ENCODE results near the gene ALS2CL. TPM values are rescaled to one million over a fixed set of nuclear protein-coding genes. Genes with fewer than 3 reads are reported as not detected.
"Not testable (repeated sequence)": the region's sequence is repeated elsewhere in the genome, so short reads cannot be mapped to it uniquely, and the experiment has no call there.

ALS2CL gene, protein sequence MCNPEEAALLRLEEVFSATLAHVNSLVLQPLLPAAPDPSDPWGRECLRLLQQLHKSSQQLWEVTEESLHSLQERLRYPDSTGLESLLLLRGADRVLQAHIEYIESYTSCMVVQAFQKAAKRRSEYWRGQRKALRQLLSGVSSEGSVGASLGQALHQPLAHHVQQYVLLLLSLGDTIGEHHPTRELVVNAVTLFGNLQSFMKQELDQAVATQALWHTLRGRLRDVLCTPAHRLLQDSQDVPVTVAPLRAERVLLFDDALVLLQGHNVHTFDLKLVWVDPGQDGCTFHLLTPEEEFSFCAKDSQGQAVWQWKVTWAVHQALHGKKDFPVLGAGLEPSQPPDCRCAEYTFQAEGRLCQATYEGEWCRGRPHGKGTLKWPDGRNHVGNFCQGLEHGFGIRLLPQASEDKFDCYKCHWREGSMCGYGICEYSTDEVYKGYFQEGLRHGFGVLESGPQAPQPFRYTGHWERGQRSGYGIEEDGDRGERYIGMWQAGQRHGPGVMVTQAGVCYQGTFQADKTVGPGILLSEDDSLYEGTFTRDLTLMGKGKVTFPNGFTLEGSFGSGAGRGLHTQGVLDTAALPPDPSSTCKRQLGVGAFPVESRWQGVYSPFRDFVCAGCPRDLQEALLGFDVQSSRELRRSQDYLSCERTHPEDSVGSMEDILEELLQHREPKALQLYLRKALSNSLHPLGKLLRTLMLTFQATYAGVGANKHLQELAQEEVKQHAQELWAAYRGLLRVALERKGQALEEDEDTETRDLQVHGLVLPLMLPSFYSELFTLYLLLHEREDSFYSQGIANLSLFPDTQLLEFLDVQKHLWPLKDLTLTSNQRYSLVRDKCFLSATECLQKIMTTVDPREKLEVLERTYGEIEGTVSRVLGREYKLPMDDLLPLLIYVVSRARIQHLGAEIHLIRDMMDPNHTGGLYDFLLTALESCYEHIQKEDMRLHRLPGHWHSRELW
- 10 to 100 TPM in 1 of 10 donors, 1 to 10 TPM in 9; 2.8 to 10.3 (median 5.1) TPM for polyA plus RNA-seq (ENCODE audit: insufficient read length in 10 of 10)
- long read RNA-seq, donor 1 = 0 reads
- long read RNA-seq, donor 2 = 0 reads
- long read RNA-seq, donor 3 = 0 reads
- long read RNA-seq, donor 4 = 0 reads
- long read RNA-seq, donor 5 = 0 reads
- long read RNA-seq, donor 6 = 0 reads
- long read RNA-seq, donor 7 = 0 reads
- long read RNA-seq, donor 8 = 0 reads
- long read RNA-seq, donor 9 = 0 reads

DNA sequence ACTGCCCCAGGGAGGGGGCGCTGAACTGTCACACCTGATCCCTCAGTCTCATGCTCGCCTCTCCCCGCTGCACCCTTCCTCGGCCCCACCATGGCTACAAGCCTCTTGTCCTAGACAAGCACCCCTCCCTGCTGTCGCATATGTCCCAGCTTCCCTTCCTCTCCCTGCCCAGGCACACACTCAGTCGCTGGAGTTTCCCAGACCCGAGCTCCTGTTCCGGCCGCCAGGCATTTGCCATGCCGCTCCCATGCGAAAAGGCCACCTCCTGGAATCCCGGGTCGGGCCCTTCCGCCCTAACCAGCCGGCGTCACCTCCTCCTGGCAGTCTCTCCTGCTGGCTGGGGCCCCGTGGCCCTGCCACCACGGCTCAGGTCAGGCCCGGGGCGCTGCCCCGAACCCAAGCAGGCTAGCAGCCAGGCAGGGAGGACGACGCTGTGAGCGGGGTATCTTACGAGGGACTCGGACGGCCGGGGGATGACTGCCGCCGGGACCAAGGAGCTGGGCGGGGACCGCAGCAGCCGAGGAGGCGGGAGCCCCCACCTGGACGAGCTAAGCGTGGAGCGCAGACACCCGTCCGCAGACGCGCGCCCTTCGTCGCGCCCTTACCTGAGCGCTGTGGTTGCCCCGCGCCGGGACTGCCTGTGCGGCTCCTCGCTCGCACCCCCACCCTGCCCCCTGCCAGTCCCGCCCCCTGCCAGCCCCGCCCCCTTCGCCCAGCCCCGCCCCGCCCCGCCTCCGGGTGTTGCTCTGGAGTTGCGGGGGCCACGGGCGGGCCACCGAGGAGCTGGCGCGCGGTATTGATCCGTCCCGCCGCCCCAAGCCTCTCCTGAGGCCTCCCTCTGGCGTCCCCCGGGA is at the start of gene ALS2CL:
TSS of gene ALS2CL (minus strand) at position 642 of the 854 bp plus-strand sequence. CDS start 4,239 bp downstream, outside the sequence.
- peak in 1 of 3 donors; percentile 70 for DNase-seq

DNA sequence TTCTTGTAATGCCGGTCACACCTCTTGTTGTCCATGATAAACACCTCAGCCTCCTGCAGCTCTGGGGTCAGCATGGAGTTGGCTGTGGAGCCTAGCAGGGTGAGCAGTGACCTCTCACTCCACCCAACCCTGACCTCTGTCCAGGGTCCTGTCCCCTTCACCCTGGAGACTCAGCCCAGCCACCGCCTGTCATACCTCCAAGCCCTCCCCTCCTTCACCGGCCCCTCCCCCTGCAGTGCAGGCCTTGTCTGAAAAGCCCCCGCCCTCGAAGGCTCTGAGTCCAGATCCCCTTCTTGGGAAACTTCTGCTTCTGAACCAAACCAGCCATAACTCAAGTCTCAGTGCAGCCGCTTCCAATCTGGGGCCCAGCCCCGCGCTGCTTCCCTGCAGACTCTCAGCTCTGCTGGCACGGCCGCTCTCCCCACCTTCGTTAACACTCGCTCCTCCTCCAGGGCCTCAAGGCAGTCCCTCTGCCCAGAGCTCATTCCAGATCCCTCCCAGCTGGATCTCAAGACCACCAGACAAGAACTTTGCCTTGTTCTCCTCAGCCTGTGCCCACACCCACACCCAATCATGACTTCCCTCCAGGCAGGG is 49.6 kb upstream of the ALS2CL start:
- DNase-seq = peak in 1 of 3 donors; percentile 14

DNA sequence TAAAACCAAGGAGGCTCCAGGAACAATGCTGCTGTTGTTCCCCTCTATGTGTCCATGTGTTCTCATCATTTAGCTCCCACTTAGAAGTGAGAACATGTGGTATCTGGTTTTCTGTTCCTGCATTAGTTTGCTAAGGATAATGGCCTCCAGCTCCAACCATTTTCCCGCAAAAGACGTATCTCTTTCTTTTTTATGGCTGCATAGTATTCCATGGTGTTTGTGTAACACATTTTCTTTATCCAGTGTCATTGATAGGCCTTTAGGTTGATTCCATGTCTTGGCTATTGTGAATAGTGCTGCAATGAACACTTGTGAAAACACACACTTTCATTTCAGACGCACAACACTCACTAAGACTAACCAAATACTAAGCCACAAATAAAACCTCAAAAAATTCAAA is 46.1 kb upstream of the ALS2CL start:
- not testable (repeated sequence) for DNase-seq

DNA sequence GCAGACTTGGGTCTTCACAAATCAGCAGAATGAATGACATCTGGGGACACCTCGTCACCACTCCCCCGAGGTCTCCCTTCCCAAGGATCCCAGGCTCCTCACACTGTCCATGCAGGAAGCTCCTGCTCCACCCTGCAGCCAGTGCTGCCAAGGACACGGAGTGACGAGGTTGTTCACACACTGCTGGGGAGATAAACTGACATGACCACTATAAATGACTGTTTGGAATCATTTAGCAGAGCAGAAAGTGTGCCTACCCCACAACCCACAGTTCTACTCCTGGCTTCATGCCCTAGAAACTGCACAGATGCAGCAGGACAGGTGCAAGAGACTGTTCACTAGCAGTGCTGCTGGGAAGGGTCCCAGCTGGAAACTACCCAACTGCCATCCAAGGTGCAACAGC is 43.9 kb upstream of the ALS2CL start:
- DNase-seq = peak in 1 of 3 donors; percentile 14

DNA sequence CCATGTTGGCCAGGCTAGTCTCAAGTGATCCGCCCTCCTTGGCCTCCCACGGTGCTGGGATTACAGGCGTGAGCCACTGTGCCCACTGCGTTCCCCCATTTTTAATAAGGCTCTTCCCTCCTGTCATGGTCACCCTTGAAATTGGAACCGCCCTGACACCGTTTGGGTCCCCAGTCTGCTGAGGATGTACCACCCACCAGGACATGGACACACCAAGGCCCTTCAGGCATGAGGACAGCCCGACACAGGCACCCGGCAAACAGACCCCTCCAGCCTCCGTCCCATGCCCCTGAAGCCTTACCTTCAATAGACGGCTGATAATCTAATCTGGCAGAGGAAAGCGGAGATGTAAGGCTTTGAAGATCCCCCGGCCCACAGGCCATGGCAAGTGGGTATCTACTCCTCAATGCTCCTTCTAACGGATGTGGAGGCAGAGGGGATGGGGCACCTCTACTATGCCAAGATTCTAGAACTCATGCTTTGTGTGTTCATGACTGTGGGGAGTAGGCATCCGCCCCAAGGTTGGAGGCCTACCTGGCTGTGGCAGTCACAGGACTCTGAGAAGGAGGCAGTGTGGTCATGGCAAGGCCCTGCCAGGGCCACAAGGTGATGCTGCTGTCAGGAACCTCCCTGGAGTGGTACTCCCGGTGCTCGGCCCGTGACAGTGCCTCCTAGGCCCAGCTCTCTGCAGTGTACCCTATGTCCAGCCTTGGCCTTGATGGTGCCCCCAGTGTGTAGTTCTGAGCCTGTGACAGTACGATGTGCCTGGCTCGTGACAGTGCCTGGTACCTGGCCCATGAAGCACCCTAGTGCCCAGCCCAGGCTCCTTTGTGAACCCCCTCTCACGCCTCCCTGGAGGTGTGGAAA is 42.8 kb upstream of the ALS2CL start:
- no peak for DNase-seq

DNA sequence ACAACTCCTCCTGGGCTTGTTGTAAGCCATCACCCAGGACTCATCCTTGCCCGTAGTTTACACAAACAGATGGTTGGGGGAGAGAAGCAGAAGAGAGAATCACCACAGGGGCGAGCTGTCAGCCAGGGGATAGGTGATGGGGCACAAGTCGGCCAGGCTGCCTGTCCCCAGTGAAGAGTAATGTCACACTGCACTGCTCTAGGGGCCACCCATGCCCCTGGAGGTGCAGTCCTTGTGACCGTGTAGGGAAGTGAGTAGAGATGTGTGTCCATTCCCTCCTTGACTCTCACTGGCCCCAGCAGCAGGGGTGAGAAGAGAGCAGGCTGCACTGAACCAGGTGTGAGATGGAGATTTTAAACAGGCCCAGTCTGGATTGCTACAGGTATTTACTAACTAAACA is 41.3 kb upstream of the ALS2CL start:
- no peak for DNase-seq

DNA sequence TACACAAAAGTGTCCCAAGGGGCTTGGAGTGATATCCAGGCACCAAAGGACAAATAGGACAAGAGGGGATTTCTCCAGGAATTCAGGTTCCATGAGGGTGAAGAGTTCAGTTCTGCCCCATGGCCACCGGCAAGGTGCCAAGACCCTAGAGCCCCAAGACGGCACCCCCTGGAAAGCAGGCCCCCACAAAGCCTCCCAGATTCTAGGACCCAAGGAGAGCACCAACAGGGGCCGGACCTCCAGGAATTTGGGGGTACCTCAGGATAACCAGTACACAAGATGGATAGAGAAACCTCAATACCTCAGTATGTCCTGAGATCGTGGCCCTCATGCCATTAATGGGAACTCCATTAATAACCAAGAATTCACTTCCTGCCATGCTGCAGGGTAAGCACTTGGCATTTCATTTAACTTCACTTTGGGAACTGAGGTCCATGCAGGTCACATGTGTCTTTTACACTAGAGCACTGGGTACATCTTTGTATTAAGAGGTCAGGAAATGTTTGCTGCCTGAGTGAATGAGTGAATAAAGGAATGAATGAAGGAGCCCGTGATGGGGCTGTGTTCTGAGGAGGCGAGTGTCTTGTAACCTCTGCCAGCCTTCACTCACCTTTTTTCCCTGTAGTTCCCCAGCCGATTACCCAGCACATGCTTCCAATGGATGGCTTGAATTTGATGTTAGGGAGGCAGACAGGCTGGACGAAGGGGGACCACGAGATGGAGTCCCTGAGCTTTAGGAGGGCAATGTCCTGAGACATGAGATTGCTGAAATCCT is 39.7 kb upstream of the ALS2CL start:
- no peak for DNase-seq

DNA sequence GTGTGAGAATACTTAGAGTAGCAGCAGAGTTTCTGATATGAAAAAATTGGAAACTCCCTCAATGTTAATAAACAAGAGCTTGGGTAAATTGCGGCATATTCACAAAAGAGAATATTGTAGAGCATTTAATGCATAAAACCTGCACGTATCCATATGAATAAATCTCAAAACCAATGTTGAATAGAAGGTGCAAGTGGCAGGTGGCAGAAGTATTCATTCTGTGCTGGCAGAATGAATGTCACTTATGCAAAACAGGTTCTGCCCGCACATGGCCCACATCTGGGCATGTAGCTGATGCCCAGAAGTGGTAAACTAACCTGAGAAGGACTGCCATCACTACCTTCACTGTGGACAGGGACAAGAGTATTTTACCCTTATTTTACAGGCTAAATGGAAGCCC is 38.3 kb upstream of the ALS2CL start:
- DNase-seq = no peak

DNA sequence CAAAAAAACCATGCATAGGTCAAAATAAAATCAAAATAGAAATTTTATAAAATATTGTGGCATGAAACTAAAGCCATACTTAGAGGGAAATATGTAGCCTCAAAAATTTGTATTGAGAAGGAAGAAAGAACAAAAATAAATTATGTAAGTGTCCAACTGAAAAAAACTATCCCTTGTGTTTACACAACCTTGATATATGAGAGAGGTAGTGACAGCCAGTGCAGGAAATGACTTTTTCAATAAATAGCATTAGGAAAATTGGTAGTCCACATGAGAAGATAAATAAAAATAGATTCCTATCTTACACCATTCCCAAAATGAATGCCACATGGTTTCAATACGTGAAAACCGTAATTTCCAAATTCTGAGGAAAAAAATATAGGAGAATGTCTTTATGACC is 37.3 kb upstream of the ALS2CL start:
- no peak for DNase-seq

DNA sequence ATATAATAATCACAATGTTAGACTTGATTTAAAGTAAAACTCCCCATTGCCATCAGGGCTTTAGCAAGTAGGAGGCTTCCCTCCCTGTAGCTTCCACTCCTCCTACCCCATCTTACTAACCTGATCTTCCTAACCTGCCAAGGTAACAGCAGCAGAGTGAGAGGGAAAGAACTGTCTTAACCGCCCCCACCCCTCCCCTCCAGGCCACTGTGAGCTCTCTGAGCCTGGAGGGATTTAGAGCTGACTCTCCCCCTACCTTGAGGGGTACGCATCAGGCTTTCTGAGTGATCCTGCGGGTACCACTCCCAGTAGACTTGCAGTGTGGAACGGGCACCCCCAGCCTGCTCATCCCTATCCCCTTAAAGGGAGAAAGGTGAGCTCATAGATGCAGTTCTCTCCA is 35.6 kb upstream of the ALS2CL start:
- no peak for DNase-seq

DNA sequence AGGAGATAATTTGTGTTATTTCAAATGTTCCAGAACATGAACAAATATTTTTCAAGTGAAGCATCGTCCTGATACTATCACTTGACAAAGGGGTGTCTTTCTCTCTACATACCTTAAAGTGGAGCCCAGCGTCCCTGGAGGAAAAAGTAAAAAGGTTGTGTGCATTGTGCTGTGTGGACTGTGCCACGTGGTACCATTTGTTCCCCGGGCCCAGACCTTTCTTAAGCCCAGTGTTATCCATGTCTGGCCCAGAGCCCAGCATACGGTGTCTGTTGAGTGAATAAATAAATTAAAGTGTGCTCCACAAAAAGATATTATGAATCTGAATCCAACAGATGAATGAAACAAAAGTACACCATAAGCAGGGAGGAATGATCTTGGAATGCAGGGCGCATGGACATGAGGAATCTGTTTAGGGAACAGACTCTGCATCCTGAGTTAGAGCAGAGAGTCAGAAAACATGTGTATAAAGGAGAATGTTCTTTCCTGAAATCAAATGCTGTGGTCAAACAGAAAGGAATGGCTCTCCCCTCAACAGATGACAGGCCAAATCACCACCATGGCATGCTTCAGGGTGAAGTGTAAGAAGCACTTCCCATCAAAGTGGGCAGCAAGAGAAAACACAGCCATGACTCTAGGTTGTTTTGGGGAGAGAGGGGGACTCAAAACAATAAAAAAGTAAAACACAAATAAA is 32.3 kb upstream of the ALS2CL start:
- no peak for DNase-seq

DNA sequence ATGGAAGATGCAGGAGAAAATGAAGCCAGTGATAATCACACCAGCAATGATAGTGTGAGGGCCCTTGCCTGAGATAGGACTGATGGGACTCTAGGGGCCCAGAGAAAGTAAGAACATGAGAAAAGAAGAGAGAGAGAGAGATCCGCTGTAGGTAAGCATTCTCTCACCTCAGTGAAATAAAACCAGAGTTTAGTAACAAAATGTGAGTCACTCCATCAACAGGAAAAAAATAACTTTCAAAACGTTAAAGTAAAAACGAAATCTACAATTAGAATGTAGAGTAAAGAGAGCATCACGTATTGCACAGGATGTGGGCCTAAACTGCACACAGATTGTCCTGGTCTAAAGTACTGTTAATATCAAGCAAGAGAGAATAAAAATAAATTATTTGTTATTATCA is 30.9 kb upstream of the ALS2CL start:
- DNase-seq = no peak

DNA sequence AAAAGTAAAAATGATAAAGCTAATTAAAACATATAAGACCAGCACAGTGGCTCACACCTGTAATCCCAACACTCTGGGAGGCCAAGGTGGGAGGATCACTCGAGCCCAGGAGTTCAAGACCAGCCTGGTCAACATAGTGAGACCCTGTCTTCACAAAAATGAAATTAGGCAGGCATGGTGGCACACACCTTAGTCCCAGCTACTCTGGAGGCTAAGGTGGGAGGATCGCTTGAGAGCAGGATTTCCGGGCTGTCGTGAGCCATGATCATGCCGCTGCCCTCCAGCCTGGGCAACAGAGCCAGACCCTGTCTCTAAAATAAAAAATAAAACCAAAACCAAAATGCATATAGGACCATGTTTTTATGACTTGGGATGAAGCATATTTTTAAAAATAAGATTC is 29.0 kb upstream of the ALS2CL start:
- DNase-seq = no peak

DNA sequence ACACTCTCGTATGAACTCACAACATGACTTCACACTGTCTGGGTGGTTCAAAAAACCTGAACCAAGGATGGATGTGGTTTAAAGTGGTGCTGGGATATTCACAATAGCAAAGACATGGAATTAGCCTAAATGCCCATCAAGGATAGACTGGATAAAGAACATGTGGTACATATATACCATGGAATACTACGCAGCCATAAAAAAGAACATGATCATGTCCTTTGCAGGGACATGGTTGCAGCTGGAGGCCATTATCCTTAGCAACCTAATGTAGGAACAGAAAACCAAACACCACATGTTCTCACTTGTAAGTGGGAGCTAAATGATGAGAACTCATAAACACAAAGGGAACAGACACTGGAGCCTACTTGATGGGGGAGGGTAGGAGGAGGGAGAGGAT is 27.5 kb upstream of the ALS2CL start:
- no peak for DNase-seq

DNA sequence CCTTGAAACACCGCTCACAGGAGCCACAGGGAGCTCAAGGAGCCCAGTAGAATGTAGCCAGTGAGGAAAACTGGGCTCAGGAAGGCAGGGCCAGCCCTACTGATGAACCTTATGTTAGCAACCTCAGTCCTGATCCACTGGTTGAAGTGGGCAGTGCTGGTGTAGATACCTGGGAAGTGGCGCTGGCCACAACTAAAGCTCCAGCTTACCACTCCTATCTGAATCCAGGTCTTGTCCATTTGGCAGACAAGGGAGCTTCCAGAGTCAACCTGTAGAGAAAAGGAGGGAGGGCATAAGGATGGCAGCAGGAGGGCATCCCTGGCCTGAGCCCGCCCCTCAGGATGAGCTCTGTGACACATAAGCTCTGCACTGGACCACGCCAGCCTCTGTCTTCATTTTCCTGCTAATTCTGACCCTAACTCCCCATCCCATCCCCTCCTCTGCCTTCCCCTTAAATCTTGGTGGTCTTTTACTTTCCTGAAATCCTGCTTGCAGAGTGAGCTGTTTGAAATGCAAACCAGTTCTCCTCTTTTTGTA is 26.3 kb upstream of the ALS2CL start:
- no peak for DNase-seq

DNA sequence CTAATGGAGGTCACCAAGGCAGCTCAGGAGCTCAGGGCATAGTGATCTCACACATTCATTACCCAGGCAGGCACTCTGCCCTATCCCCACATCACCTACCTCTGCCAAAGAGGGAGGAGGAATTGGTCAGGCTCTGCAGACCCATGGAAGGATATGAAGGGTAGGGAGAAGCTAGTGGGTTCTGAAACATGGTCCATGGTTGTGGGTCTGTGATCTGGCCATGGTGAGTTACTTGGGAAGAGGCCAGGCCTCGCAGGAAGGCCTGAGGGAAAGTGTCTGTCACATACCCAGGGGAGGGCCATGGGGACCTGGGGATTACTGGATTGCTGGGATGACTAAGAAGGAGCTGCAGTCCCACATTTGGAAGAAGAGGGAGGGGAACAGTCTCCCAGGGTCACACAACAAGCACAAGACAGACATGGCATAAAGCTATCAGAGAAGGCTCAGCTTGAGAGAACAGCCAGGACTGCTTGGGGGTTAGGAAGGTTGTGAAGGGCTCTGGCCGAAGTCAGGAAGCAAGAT is 25.6 kb upstream of the ALS2CL start:
- no peak for DNase-seq

DNA sequence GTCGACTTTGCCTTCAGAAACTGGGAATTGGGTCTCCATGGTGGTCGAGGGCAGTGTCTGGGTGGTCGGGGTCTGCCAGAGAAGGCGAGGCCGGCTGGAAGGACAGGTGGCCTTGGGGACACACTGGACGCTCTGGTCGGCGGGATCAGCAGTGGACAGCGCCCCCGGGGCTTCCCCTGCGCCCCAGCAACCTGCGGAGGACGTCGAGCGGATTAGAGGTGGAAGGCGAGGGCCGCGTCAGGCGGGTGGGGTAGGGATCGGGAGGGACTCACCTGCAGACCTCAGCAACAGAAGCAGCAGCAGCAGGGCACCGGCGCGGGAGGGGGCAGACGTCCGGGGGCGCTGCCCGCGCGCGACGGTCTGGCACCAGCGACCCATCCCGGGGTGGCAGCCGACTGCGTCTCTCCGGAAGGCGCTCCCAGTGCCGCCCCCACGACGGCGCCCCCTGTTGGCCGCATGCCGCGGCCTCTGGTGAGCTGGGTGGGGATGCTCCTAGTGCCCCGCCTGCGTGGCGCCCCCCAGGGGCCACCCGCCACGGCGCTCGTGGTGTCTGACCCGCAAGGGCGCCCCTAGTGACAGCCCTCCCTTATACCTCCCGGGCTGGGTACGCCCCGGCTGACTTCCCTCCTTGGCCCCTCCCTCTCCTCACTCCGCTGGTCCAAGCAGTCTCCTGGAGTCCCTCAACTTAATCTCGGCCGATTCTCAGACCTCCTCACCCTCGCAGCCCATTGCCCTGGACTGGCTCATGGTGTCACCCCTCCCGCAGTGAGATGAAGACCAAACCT is 24.2 kb upstream of the ALS2CL start, which contains the start of gene PRSS50:
TSS of gene PRSS50 (minus strand) at position 423 of the 785 bp plus-strand sequence. CDS start at position 378, 45 bp downstream.
- DNase-seq = no peak
